ENCODE data around the gene TYROBP.
A peak's percentile ranks its signal among the peaks of the same experiment; 100 is the strongest.

Gene TYROBP

GRCh38 chr19:35937345-35938281, 29.5 kb upstream of the TYROBP start:
- TF ChIP-seq, protein P1, sequence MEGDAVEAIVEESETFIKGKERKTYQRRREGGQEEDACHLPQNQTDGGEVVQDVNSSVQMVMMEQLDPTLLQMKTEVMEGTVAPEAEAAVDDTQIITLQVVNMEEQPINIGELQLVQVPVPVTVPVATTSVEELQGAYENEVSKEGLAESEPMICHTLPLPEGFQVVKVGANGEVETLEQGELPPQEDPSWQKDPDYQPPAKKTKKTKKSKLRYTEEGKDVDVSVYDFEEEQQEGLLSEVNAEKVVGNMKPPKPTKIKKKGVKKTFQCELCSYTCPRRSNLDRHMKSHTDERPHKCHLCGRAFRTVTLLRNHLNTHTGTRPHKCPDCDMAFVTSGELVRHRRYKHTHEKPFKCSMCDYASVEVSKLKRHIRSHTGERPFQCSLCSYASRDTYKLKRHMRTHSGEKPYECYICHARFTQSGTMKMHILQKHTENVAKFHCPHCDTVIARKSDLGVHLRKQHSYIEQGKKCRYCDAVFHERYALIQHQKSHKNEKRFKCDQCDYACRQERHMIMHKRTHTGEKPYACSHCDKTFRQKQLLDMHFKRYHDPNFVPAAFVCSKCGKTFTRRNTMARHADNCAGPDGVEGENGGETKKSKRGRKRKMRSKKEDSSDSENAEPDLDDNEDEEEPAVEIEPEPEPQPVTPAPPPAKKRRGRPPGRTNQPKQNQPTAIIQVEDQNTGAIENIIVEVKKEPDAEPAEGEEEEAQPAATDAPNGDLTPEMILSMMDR (IDR thresholded peaks at IDR 0.05; ENCODE audit: control insufficient read depth, extremely low read depth, insufficient read depth) = no peak
- no peak for DNase-seq (ENCODE audit: low read depth)

DNA sequence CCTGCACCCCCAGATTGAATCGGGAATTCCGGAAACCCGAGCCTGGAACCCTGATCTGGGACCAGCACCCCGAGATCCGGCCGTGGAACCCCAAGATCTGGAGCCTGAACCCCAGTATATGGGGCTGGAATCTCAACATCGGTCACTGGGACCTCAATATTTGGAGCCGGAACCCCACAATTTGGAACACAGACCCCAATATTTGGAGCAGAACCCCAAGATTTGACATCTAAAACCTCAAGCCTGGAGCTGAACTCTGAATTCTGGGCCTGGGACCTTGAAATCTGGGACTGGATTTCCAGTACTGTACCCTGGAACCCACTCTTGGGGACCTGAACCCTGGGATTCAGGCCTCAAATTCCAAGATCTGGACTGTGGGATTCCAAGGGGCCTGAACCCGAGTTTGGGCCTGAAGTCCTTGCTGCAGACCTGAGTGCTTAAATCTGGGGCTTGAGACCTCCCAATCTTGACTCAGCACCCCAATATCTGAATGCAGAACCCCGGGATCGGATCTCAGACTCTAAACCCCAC, 28.7 kb upstream of the TYROBP start:
- TF ChIP-seq, protein P1 (IDR thresholded peaks at IDR 0.05; ENCODE audit: control insufficient read depth, extremely low read depth, insufficient read depth) = no peak
- H3K4me3 ChIP-seq (ENCODE audit: low read depth, low read length) = peak overlapping the region; percentile 69

More at GRCh38 chr19:35937345-35938281, 29.5 kb upstream of the TYROBP start:
- peak overlapping the region; percentile 69 for H3K4me3 ChIP-seq (ENCODE audit: low read depth, low read length)

DNA sequence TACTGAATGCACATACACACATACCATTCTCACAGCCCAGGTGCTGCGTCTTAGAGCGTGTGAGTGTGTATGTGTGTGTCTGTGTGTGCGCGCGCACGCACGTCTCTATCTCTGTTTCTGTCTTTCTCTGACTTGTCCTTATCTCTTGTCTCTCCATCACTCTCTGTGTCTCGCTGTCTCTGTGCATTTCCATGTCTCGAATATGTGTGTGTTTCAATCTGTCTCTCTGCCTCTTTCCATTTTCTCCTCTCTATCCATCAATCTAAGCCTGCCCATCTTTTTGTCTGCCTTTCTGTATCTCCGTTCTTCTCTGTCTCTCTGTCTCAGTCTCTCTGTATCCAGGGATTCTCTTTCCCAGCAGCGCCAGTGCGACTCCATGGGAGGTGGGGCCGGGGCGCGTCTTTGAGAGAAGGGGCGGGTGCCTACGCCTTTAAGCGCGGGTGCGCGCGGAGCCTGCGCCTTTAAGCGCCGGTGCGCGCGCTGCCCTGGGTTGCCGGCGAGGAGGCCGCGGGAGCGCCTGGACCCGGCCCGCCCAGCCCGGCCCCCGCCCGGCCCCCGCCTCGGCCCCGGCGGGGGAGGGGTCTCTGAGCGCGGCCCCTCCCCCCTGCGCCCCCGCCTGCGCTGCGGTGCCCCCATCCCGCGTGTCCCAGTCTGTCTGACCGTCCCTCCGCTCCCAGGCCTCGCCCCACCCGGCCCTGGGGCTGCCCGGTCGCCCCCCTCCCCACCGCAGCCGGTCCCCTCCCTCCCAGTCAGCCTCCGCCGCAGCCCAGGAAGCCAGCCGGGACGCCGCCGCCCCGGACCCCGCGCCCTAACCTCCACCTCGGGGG, 28.0 kb upstream of the TYROBP start, which contains the start of gene LRFN3:
LRFN3 (plus strand) TSS at position 464 of the 827 bp plus-strand sequence. CDS start 3,052 bp downstream, outside the sequence.
- DNase-seq (ENCODE audit: low read depth) = peak; percentile 33
- peak within 1 kb of the TSS; percentile 69 for H3K4me3 ChIP-seq (ENCODE audit: low read depth, low read length)
- TF ChIP-seq, protein P1 (IDR thresholded peaks at IDR 0.05; ENCODE audit: control insufficient read depth, extremely low read depth, insufficient read depth) = no peak

More for the DNA sequence above, 28.7 kb upstream of the TYROBP start:
- no peak for DNase-seq (ENCODE audit: low read depth)

DNA sequence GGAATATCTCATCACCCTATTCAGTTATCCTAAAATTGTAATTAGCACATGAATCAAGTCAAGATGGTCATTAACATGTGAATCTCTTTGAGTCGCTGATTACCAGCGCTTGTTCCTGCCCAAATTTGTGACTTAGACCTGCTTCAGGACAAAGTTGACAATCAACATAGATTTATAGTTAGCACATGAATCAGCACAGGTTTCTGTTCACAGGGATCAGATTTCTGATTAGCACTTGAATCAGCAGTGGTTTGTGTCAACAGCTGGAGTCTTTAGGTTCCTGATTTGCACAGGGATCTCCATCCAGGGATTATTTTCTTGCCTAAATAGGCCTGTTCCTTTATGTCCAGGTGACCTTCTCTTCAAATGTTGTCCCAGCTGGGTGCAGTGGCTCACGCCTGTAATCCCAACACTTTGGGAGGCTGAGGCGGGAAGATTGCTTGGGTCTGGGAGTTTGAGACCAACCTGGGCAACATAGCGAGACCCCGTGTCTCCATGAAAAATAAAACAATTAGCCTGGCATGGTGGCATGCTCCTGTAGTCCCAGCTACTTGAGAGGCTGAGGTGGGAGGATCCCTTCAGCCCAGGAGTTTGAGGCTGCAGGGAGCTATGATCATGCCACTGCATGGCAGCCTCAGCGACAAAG, 24.3 kb upstream of the TYROBP start:
- DNase-seq (ENCODE audit: low read depth) = no peak
- no peak overlapping the region; the same call in 1 of the 2 replicates for H3K4me3 ChIP-seq (ENCODE audit: low read depth, low read length)
- TF ChIP-seq, protein P1 (IDR thresholded peaks at IDR 0.05; ENCODE audit: control insufficient read depth, extremely low read depth, insufficient read depth) = no peak

- DNase-seq (ENCODE audit: low read depth) = no peak
- TF ChIP-seq, protein P1 (IDR thresholded peaks at IDR 0.05; ENCODE audit: control insufficient read depth, extremely low read depth, insufficient read depth) = no peak
- H3K4me3 ChIP-seq (ENCODE audit: low read depth, low read length) = peak overlapping the region; percentile 28; the same call in 1 of the 2 replicates
Measured at GRCh38 chr19:35931874-35932202, 23.7 kb upstream of the TYROBP start.

DNA sequence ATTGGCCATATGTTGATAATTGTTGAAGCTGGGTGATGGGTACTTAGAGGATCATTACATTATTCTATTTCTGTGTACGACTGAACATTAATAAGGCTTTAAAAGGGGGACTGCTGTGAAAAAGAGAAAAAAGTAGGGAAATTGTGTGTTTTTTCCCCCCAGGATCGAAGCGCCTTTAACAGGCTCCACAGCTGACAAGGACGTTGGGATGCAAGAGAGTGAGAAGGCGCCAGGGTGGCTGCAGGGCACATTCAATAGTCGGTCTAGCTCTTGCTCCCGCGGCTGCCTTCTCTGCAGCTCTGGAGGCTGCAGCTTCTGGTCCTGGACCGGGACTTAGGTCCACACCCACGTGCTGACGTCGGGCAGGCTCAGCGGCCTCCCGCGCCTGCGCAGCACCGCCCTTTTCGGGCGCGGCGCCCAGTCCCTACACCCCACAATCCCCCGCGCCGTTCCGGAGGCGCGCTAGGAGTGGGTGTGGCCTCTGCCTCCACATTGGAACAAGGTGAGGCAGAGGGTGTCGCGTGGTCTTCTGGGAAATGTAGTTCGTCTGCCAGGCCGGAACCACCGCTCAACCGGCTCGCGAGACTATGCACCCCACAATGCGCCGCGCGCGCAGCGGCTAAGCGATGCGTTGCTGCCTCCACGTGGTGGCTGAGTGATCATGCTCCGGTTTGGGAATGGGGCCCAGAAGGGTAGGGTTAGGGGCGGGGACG, 23.2 kb upstream of the TYROBP start:
- peak; percentile 99 for DNase-seq (ENCODE audit: low read depth)
- H3K4me3 ChIP-seq (ENCODE audit: low read depth, low read length) = peak overlapping the region; percentile 30
- TF ChIP-seq, protein P1 (IDR thresholded peaks at IDR 0.05; ENCODE audit: control insufficient read depth, extremely low read depth, insufficient read depth) = peak; percentile 99

Measured in LNCaP clone FGC (cell line).